Stimulated activated CD8-positive, alpha-beta memory T cell treated with anti-CD3 and anti-CD28 coated beads, Interleukin-2, amount 100 ng/mL, for 48 hours (primary cell): ENCODE measurements around the gene SH2D6.
A peak's percentile ranks its signal among the peaks of the same experiment; 100 is the strongest.
"Not testable (repeated sequence)": the region's sequence is repeated elsewhere in the genome, so short reads cannot be mapped to it uniquely, and the experiment has no call there.

Source experiments
- DNase-seq, 2 donors: peaks; one replicate each; pipeline ENCODE4 v3.0.0-alpha.2; 2020; ENCODE audit warnings: low read depth in 2 of 2

Gene SH2D6

DNA sequence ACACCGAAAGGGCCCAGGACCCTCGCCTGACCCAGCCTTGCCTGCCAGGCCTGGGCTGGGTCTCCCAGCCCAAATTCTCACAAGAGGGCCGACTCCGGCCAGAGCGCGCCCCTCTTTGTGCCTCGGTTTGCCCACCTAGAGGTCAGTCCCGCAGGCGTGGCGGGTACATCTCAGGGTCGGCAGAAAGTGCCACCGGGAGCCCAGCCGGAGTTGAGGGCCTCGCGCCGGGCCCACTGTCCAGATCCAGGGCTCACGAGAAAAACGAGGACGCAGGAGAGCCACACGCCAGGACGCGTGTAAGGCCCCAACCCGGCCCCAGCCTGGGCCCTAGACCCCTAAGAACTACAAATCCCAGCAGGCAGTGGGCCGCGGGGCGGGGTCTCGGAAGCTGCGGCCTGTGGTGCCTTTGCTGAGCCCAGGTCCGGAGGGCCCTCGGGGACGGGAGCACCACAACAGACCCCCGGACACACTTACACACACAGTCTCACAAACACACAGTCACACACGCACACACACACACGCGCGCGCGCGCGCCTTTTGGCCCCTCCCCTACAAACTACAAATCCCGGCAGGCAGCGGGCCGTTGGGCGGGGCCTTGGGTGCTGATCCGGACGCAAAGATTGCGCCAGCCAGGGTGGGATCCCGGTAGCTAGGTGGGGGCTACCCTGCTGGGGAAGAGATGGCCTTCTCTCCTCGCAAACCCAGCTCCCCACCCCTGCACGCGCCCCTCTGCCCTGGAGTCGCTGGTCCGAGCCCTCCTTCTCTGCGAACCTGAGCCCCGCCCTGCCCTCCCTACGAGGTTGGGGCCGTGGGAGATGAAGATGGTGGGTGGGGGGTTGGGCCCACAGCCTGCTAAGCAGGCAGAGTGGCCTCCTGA lies at the start of gene SH2D6:
TSS of gene SH2D6 (plus strand) at position 583 of the 877 bp plus-strand sequence. CDS start 10,752 bp downstream, outside the sequence.
- DNase-seq = peak; percentile 77 to 80

- no peak for DNase-seq
Measured at GRCh38 chr2:85368921-85369320, 49.6 kb upstream of the SH2D6 start.

DNA sequence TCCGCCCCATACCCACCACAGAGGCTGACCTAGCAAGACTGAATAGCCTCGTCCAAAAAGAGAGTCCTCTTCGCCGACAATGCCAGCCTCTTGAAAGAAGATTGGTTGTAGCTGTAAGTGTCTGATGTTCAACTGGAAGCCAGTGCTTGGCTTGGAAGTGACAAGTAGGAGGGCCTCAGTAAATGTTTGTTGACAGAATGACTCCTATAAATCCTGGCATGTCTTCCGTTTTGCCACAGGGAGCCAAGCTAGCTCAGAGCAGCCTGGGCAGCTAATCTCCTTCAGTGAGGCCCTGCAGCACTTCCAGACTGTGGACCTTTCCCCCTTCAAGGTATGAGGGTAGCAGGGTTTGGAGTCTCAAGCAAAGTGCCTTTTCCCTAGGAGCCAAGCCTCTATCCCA lies 49.0 kb upstream of the SH2D6 start:
- no peak for DNase-seq

GRCh38 chr2:85371045-85371444 lies 47.5 kb upstream of the SH2D6 start:
- no peak for DNase-seq

DNA sequence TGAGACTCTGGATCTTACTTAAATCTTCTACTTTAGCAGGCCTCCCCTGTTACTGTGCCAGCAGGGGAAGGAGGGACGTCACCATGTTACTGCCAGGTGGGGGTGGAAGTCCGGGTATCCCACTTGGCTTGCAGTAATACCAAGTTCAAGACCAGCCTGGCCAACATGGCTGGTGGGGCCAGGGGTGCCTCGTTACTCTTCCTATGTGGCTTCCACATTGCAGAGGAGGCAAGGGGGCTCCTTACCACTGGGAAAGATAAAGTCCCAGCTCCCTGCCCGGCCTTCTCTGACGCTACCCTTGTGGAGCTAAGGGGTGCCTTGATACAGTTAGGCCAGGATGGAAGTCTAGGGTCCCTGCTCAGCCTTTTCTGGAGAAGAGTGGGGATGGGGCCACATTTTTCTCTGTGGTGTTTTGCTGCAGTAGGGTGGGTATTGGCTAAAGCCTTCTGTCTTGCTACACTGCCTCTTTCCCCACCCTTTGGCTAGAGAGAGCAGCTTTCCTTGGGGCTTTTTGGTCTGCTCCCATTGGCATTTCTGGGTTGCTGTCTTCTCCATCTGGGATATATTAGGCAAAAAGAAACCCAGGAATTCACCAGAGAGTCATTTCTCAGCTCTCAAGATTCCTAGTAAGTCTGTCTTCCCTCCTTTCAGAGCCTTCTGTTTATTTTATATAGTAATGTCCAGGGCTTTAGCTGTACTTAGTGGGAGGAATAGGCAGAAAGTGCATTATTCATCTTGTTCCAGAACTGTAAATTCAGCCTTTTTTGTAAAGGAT lies 42.0 kb upstream of the SH2D6 start:
- no peak for DNase-seq

- no peak for DNase-seq
Measured at GRCh38 chr2:85377083-85377482, 41.4 kb upstream of the SH2D6 start.

GRCh38 chr2:85378257-85378656 lies 40.3 kb upstream of the SH2D6 start:
- DNase-seq = no peak

DNA sequence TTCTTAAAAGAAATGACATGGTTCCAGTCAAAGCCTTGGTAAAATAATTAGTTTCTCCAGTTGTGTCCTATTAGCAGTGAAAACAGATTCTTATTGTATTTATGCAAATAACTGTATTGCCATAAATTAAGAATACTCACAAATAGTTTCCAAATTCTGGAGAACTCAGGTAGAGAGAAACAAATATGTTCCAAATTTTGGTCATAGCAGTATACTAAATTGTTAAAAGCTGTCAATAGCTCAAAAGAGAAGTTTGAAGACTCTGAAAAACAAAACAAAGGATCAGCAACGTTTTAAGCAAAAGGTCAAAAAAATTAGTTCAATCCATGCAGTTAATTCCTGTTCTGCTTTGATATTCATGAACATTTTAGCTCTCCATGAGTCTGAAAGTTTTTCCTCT lies 38.5 kb upstream of the SH2D6 start:
- no peak for DNase-seq

DNA sequence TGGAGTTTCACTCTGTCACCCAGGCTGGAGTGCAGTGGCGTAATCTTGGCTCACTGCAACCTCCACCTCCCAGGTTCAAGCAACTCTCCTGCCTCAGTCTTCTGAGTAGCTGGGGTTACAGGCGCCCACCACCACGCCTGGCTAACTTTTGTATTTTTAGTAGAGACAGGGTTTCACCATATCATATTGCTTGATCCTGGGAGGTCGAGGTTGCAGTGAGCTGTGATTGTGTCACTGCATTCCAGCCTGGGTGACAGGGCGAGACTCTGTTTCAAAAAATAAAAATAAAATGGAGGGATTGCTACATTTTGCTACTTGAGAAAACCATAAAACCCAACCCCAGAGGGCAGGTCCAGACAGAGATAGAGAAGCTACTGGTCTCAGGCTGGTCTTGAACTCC lies 35.4 kb upstream of the SH2D6 start:
- DNase-seq = not testable (repeated sequence)

DNA sequence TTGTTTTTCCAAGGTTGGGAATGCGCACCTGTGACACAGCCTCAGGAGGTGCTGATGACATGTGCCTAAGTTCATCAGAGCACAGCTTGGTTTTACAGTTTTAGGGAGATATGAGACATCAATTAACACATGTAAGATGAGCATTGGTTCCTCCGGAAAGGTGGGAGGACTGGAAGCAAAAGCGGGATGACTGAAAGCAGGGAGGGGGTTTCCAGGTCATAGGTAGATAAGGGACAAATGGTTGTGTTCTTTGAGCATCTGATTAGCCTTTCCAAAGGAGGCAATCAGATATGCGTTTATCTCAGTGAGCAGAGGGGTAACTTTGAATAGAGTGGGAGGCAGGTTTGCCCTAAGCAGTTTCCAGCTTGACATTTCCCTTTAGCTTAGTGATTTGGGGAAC lies 34.7 kb upstream of the SH2D6 start:
- DNase-seq = no peak

GRCh38 chr2:85385746-85386145 lies 32.8 kb upstream of the SH2D6 start:
- no peak for DNase-seq

DNA sequence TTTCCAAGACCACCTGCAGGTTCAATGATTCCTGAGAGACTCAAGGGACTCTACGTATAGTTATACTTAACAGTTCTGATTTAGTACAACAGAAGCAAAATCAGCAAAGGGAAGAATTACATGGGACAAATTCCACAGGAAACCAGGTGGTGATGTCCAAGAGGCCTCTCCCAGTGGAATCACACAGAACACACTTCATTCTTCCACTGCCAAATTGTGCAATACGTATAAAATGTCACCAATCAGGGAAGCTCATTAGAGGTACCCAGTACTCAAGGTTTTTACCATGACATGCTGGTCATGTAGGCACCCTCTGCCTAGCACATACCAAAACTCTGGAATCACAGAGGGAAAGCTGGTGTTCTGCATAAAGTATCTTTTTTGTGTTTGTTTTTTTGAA lies 30.8 kb upstream of the SH2D6 start:
- DNase-seq = no peak

- no peak for DNase-seq
Measured at GRCh38 chr2:85388878-85389538, 29.5 kb upstream of the SH2D6 start.

- peak; percentile 64 to 66 for DNase-seq
Measured at GRCh38 chr2:85390941-85391669, 27.4 kb upstream of the SH2D6 start.

DNA sequence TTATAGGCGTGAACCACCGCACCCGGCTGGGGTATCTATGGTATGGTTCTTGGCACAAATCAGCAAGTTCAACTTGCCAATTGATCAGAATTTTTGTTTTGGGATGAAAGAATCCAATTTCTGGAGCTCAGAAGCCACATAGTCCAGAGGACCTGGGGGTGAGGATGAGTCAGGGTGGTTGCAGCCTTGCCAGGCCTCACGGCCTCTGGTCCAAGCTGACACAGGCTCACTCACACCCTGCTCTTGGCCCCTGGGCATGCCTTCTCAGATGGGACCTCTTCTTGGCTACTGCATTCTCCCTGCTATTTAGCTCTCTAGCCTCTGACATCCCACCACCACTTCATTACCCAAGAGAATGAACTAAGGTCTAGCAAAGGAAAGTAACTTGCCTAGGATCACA lies 24.7 kb upstream of the SH2D6 start:
- no peak for DNase-seq

- DNase-seq = no peak
Measured at GRCh38 chr2:85394261-85394681, 24.2 kb upstream of the SH2D6 start.

DNA sequence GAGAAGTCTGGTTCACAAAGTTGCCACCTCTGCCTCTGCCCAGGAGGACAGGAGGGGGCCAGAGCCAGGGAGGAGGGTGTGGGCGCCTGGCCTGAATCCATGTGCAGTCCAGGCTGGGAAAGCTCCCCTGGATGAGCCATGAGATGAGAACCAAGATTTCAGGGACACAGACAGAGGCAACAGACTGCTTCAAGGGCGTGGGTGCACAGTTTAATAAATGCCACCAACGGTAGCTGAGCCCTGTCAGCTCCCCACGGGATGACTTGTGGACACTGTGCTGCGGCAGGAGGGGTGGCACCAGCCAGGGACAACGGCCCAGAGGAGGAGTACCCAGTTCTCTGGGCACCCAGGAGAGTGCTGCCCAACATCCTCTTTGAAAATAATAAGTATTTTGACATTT lies 23.5 kb upstream of the SH2D6 start:
- no peak for DNase-seq

DNA sequence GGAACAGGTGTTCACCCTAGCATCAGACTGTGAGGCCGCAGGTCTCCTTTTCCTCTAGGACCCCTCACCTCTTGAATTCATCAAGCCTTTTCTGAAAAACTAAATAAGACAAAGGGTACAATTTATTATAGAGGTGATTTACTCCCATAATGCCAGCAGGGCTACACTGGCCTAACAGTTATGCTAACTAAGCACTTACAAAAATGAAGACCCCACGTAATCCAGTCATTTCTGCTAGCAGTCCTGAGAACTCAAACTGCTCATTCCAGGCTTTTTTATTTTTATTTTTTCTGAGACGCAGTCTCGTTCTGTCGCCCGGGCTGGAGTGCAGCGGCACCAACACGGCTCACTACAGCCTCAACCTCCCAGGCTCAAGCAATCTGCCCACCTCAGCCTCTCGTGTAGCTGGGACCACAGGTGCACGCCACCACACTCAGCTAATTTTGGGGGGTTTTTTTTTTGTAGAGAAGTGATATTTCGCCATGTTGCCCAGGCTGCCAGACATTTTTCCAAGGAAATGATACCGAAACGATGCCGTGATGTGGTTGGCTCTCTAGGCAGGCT lies 22.5 kb upstream of the SH2D6 start:
- DNase-seq = no peak

DNA sequence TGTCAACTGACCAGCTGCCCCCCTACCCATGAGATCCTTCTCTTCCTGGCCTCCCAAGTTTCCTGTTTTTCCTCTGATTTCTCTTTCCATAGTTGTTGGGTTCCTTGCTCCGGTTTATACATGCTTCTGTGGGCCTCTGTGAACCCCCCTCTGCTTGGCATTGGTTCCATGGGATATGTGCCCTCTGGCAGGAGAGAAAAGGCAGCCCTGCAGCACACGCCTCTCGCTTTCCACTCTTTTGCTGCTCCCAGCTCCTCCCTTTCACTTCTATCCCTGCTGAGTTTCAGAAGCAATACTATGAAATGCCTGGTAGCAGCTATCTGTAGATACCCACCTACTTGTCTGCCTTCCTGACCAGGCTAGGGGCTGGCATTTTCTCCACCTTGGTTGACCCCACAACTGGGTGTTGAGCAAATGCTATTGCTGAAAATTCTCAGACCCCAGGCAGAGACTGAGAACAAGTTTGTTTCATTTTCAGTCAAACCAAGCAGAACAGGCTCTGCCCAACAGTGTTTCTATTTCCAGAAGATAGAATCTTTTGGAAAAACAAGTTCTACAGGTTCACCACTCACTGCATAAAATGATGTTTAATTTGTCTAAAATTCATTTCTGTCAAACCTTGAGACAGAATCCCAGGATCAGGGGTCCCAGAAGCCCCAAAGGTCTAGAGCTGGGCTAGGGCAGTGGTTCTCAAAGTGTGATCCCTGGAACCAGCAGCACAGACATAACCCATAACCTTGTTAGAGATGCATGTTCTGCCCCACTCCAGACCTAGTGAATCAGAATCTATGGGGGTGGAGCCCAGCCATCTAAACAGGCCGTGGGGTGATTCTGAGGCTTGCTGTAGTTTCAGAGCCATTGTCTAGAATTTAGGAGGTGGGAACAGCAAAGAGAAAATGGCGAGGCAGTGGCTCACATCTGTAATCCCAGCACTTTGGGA lies 21.7 kb upstream of the SH2D6 start:
- DNase-seq = no peak

DNA sequence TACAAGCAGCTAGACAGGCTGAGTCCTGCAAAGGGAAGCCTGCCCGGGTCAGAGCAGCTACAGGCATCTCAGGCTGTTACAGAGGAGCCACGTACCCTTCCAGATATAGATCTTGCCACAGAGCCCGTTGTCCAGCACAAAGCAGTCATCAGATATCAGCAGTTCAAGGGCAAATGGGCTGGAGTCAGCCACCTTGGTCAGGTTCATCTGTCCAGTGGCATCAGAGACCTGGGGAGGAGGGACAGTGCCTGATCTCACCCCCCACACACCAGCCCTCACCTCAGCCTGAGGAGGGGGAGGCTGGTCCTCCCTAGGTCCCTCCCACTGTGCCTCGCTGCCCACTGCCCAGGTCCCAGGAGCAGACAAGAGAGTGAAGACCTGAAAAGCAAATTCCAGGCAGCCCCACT lies 20.6 kb upstream of the SH2D6 start:
- DNase-seq = no peak
